ENCODE results near the gene RPTOR. TPM values are rescaled to one million over a fixed set of nuclear protein-coding genes. Genes with fewer than 3 reads are reported as not detected.

Gene RPTOR
- total RNA-seq, 1 experiment from 2014 or later: 25.1 TPM

- H4K20me1 ChIP-seq (ENCODE audit: control insufficient read depth, insufficient read depth, insufficient read length): no peaks in the 10 kb centered on the region
- no peak overlapping the region for H3K9ac ChIP-seq (ENCODE audit: extremely low read depth, insufficient read length, low read length)
- no peak overlapping the region for H3T11ph ChIP-seq (ENCODE audit: low read length)
- H3K23ac ChIP-seq (ENCODE audit: insufficient read length, low read depth, low read length): no peak overlapping the region
- H2BK5ac ChIP-seq (ENCODE audit: insufficient read length, low read length): no peak overlapping the region
- H2BK120ac ChIP-seq (ENCODE audit: low read depth, low read length, poor library complexity, severe bottlenecking): no peak overlapping the region
- no peaks in the 10 kb centered on the region for H3K23me2 ChIP-seq (ENCODE audit: insufficient read length, low read depth, low read length, poor library complexity, severe bottlenecking)
- no peak overlapping the region for H4K5ac ChIP-seq (ENCODE audit: insufficient read length, low read depth, low read length)
- H2AFZ ChIP-seq (ENCODE audit: low read length): no peak overlapping the region
- H3K27me3 ChIP-seq (ENCODE audit: insufficient read depth, low read length): no peaks in the 10 kb centered on the region
- H2AK5ac ChIP-seq (ENCODE audit: insufficient read length, low read length): no peak overlapping the region
- no peak overlapping the region for H3K4me3 Mint-ChIP-seq
- H3K9me3 ChIP-seq (ENCODE audit: control insufficient read depth, low read depth, low read length): no peaks in the 10 kb centered on the region
- TF ChIP-seq, protein P1, sequence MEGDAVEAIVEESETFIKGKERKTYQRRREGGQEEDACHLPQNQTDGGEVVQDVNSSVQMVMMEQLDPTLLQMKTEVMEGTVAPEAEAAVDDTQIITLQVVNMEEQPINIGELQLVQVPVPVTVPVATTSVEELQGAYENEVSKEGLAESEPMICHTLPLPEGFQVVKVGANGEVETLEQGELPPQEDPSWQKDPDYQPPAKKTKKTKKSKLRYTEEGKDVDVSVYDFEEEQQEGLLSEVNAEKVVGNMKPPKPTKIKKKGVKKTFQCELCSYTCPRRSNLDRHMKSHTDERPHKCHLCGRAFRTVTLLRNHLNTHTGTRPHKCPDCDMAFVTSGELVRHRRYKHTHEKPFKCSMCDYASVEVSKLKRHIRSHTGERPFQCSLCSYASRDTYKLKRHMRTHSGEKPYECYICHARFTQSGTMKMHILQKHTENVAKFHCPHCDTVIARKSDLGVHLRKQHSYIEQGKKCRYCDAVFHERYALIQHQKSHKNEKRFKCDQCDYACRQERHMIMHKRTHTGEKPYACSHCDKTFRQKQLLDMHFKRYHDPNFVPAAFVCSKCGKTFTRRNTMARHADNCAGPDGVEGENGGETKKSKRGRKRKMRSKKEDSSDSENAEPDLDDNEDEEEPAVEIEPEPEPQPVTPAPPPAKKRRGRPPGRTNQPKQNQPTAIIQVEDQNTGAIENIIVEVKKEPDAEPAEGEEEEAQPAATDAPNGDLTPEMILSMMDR (conservative IDR thresholded peaks at IDR 0.05): no peak
- no peak overlapping the region for H3K14ac ChIP-seq (ENCODE audit: insufficient read depth, low read length)
- no peak overlapping the region for H3K56ac ChIP-seq (ENCODE audit: insufficient read length, low read depth, low read length)
- no peak for DNase-seq
- peaks cover 3% of the 10 kb centered on the region; the same call in 1 of the 2 replicates for H3K4me1 ChIP-seq (ENCODE audit: insufficient read depth, low read length)
- H3K9me3 Mint-ChIP-seq: peaks cover 0 to under 1% of the 10 kb centered on the region in 2 experiments; a peak in 1 of 5 replicates
- no peak overlapping the region for H3K4me2 ChIP-seq (ENCODE audit: insufficient read depth, insufficient read length, low read length)
- no peaks in the 10 kb centered on the region for H3K79me1 ChIP-seq (ENCODE audit: insufficient read depth, low read depth, low read length, poor library complexity, severe bottlenecking)
- no peak overlapping the region for H2BK15ac ChIP-seq (ENCODE audit: low read depth, low read length)
- no peak overlapping the region for H4K91ac ChIP-seq (ENCODE audit: insufficient read length, low read depth, low read length)
- H3K4ac ChIP-seq (ENCODE audit: low read depth, low read length): no peak overlapping the region
- no peak overlapping the region for H2BK12ac ChIP-seq (ENCODE audit: insufficient read length, low read depth, low read length)
- peaks cover 17 to 27% of the 10 kb centered on the region in 2 experiments for H3K4me1 Mint-ChIP-seq
- WGBS (ENCODE audit: extremely low coverage, insufficient read length, low lambda C conversion rate): no CpG with 5 or more reads among the region's 8 CpGs
- H3K27ac ChIP-seq (ENCODE audit: insufficient read length, low read depth, low read length): no peak overlapping the region
- no peak overlapping the region for H2BK20ac ChIP-seq (ENCODE audit: low read depth, low read length, poor library complexity, severe bottlenecking)
- H4K8ac ChIP-seq (replicated peaks; ENCODE audit: insufficient read length, low read depth, low read length): no peak overlapping the region
- H3K36me3 Mint-ChIP-seq (ENCODE audit: insufficient read depth in 1 of 3, low read depth in 3 of 3): no peaks in the 10 kb centered on the region; a peak in 1 of 7 replicates
- H3K27ac Mint-ChIP-seq: no peak overlapping the region
- no peak overlapping the region for H3K18ac ChIP-seq (ENCODE audit: insufficient read length, low read depth, low read length)
- no peaks in the 10 kb centered on the region for H3K79me2 ChIP-seq (ENCODE audit: insufficient read depth, low read length)
- peaks cover 56% of the 10 kb centered on the region for H3K27me3 Mint-ChIP-seq (ENCODE audit: low read depth)
Observed at GRCh38 chr17:80528536-80528935, 16.1 kb upstream of the RPTOR start.

Data from H9 (cell line).